Esophagus muscularis mucosa (tissue), 4 donors: ENCODE measurements around the gene ZNF594. TPM values are rescaled to one million over a fixed set of nuclear protein-coding genes. Genes with fewer than 3 reads are reported as not detected.
"Not testable (repeated sequence)": the region's sequence is repeated elsewhere in the genome, so short reads cannot be mapped to it uniquely, and the experiment has no call there.

ENCODE experiments used
- DNase-seq: peaks from one replicate; pipeline ENCODE4 v3.0.0-alpha.2; 2017; ENCODE audit errors: extremely low spot score
- H3K27ac ChIP-seq, 4 donors: fragments of 200-600 bp; sonication (generic); replicated peaks in 1 of 4; 1 replicate in 3 of 4; 2 replicates in 1 of 4; pipeline ENCODE4 v1.5.1; 2016 to 2019; ENCODE audit warnings: mild to moderate bottlenecking in 1 of 4
- H3K27me3 ChIP-seq, 4 donors: fragments of 200-600 bp; sonication (generic); one replicate each; pipeline versions ENCODE4 v1.5.1 to v1.6.0; 2016 to 2019
- H3K36me3 ChIP-seq, 4 donors: fragments of 200-600 bp; sonication (generic); one replicate each; pipeline ENCODE4 v1.5.1; 2016 to 2019
- H3K4me1 ChIP-seq, 4 donors: fragments of 200-600 bp; sonication (generic); one replicate each; pipeline ENCODE4 v1.5.1; 2016 to 2019
- H3K4me3 ChIP-seq, 4 donors: fragments of 200-600 bp; sonication (generic); 1 replicate in 2 of 4; 2 replicates in 2 of 4; pipeline ENCODE4 v1.5.1; 2016 to 2019; ENCODE audit warnings: mild to moderate bottlenecking in 4 of 4, moderate library complexity in 1 of 4
- H3K9me3 ChIP-seq, 4 donors: fragments of 200-600 bp; sonication (generic); 1 replicate in 3 of 4; 2 replicates in 1 of 4; pipeline ENCODE4 v1.5.1; 2016 to 2019
- EP300 ChIP-seq: sonication (generic); formaldehyde crosslinking; IDR thresholded peaks from one replicate; pipeline ENCODE4 v1.6.1; 2017; ENCODE audit warnings: antibody characterized with exemption
- POLR2A ChIP-seq: fragments of 450-650 bp; IDR thresholded peaks from one replicate; pipeline ENCODE4 v1.6.1; 2017; ENCODE audit warnings: antibody characterized with exemption, moderate library complexity, mild to moderate bottlenecking, low read depth
- POLR2AphosphoS5 ChIP-seq, 2 donors: sonication (generic); formaldehyde crosslinking; IDR thresholded peaks; one replicate each; pipeline ENCODE4 v1.6.1; 2017; ENCODE audit warnings: antibody characterized with exemption in 2 of 2
- WGBS: methylation state at CpG from one replicate; pipeline ENCODE4 v1.1.5; 2018; 5-methylcytosine and 5-hydroxymethylcytosine counted together
- intact Hi-C: fragments of 100-400 bp; cut with DNase I; formaldehyde crosslinking; loops from one replicate; pipeline ENCODE4 v1.15.1; 2023
- total RNA-seq, 4 donors: library from RNA; depleted of rRNA; stranded (reverse); fragments of >200 nt; gene quantifications; one replicate each; pipeline versions ENCODE4 v1.1.0 to v1.2.1, GENCODE V29; 2016
- TF ChIP-seq, protein P1 (sequence below), 3 experiments: fragments of 200-600 bp in 2 of 3; fragments of 450-650 bp in 1 of 3; sonication (generic) in 2 of 3; IDR thresholded peaks; one replicate each; pipeline ENCODE4 v1.5.1; 2017 to 2019; ENCODE audit warnings: antibody characterized with exemption in 3 of 3, mild to moderate bottlenecking in 2 of 3, moderate library complexity in 1 of 3

The ZNF594 gene
- total RNA-seq = 10 to 100 TPM in 2 of 4 donors, 1 to 10 TPM in 2; 7.5 to 13.3 (median 9.6) TPM

DNA sequence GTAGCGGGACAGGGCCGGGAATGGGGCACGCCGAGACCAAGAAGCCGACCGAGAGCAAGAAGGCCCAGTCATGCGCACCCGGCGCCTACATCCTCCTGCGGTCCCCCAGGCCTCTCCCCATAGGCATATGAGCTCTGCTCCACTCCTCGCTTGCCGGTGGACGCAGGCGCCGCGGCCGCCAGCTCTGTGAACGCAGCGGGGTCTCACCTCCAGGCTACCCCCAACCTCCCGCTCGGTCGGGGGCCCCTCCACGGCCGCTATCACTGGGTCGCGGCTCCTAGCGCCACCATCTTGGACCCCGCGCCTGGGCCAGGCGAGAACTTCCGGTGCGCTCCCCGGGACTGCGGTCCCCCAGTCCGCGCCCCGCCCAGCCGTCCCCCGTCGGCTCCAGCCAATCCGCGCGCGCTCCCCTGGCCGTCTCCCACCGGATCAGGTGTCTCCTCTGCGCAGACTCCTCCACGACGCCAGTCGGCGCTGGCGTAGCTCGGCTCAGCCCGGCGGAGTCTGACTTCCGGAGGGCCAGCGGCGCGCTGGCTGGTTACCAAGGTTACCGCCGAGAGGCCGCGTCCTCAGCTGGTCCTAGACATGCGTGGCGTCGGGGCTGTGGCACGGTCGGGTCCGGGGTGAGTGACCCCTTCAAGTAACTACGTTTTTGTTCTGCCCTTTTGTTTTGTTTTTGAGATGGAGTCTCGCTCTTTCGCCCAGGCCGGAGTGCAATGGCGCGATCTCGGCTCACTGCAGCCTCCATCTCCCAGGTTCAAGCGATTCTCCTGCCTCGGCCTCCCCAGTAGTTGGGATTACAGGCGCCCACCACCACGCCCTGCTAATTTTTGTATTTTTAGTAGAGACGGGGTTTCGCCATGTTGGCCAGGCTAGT lies at the start of gene ZNF594:
Gene ZNF594, minus strand, starts transcription at position 328 of the 877 bp plus-strand sequence. CDS start 7,612 bp downstream, outside the sequence.
- intact Hi-C loops = no loop called here
- Histone ChIP-seq H3K27ac (peak within 1 kb of the TSS; percentile 80 to 87 (median 82)), H3K4me3 (peak within 1 kb of the TSS; percentile 76 to 90 (median 80)), H3K4me1 (peaks cover 17 to 25% (median 22%) of the 10 kb centered on the region in 4 donors), H3K9me3 (peaks cover 0 to 31% (median 26%) of the 10 kb centered on the region in 4 donors), H3K36me3 (peaks cover 8 to 33% (median 14%) of the 10 kb centered on the region in 4 donors), H3K27me3 (no peaks in the 10 kb centered on the region)
- DNase-seq = peak; percentile 98
- TF ChIP-seq EP300 = no peak
- TF ChIP-seq, protein P1, sequence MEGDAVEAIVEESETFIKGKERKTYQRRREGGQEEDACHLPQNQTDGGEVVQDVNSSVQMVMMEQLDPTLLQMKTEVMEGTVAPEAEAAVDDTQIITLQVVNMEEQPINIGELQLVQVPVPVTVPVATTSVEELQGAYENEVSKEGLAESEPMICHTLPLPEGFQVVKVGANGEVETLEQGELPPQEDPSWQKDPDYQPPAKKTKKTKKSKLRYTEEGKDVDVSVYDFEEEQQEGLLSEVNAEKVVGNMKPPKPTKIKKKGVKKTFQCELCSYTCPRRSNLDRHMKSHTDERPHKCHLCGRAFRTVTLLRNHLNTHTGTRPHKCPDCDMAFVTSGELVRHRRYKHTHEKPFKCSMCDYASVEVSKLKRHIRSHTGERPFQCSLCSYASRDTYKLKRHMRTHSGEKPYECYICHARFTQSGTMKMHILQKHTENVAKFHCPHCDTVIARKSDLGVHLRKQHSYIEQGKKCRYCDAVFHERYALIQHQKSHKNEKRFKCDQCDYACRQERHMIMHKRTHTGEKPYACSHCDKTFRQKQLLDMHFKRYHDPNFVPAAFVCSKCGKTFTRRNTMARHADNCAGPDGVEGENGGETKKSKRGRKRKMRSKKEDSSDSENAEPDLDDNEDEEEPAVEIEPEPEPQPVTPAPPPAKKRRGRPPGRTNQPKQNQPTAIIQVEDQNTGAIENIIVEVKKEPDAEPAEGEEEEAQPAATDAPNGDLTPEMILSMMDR (IDR thresholded peaks at IDR 0.05) = peak; percentile 65 to 77 (median 74)
- peak; percentile 42 for TF ChIP-seq POLR2A
- peak; percentile 90 to 93 for TF ChIP-seq POLR2AphosphoS5 (IDR thresholded peaks at IDR 0.05)
- WGBS = 6% methylated on average over 29 of the region's 82 CpGs

DNA sequence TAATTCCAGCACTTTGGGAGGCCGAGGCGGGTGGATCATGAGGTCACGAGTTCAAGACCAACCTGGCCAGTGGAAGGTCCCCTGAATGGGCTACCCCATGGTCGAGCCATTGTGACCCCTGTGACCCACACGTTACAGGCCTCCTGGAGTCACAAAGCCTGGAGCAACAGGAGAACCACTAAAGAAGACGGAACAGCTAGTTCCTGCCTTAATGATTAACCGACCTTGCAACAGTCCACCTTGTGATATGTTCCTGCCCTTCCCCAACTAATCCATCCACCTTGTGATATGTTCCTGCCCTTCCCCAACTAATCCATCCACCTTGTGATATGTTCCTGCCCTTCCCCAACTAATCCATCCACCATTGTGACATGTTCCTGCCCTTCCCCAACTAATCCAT lies 48.1 kb upstream of the ZNF594 start:
- H3K27me3 ChIP-seq, H3K36me3 ChIP-seq, intact Hi-C loops, DNase-seq, H3K4me1 ChIP-seq, H3K9me3 ChIP-seq, H3K4me3 ChIP-seq, H3K27ac ChIP-seq: not testable (repeated sequence)
- 84% methylated on average over 7 of the region's 7 CpGs for WGBS

DNA sequence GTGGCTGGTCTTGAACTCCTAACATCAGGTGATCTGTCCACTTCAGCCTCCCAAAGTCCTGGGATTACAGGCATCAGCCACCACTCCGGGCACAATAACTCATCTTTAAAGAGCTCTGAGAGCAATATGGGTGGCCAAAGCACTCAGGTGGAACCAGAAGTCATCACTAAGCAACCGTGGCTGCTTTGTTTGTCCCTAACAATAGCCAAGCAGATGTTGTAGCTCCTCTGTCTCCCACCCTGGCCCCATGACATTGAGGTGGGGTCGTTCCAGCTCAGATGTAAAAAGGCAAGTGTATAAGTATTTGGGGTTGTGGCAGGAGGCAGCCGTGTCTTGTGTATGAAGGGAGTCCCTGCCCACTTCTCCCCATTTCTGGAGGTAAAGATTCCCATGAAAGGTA lies 46.7 kb upstream of the ZNF594 start:
- TF ChIP-seq POLR2AphosphoS5 (IDR thresholded peaks at IDR 0.05) (no peak), POLR2A (no peak), EP300 (no peak)
- TF ChIP-seq, protein P1 (IDR thresholded peaks at IDR 0.05) = no peak
- peaks cover 0 to 18% (median 5%) of the 10 kb centered on the region in 4 donors for H3K36me3 ChIP-seq
- DNase-seq = no peak
- H3K9me3 ChIP-seq = no peaks in the 10 kb centered on the region
- no peak overlapping the region for H3K4me3 ChIP-seq
- intact Hi-C loops = no loop called here
- 68% methylated on average over 4 of the region's 4 CpGs for WGBS
- no peak overlapping the region for H3K27ac ChIP-seq
- no peaks in the 10 kb centered on the region for H3K4me1 ChIP-seq
- no peaks in the 10 kb centered on the region for H3K27me3 ChIP-seq

DNA sequence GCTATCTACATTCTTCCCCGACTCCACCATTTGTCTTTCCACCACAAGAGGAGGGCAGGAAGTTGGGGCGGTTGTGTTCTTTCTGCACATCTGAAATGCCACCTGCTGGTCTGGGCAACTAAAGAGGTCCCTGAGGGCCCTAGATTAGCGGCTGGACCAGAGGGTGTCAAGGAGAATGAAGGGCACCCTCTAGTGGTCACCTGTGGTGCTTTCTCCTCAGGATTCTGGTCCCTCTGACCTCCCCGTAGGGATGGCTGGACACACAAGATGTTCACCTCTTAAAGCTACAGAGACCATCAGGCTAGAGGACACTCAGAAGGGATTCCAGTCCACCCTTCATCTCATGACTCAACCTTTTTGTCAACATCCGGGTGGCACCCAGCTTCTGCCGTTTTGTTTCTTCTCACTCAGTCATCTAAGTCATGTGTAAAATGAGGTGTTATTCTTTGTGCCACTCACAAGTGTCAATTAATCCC lies 45.9 kb upstream of the ZNF594 start:
- peaks cover 0 to 19% (median 5%) of the 10 kb centered on the region in 4 donors for H3K36me3 ChIP-seq
- 21% methylated on average over 6 of the region's 6 CpGs for WGBS
- no peaks in the 10 kb centered on the region for H3K27me3 ChIP-seq
- H3K4me3 ChIP-seq = no peak overlapping the region
- no peak for DNase-seq
- TF ChIP-seq POLR2A (no peak), POLR2AphosphoS5 (IDR thresholded peaks at IDR 0.05) (no peak), EP300 (no peak)
- TF ChIP-seq, protein P1 (IDR thresholded peaks at IDR 0.05) = peak; percentile 25 to 57 (median 44)
- no peaks in the 10 kb centered on the region for H3K4me1 ChIP-seq
- no peak overlapping the region for H3K27ac ChIP-seq
- H3K9me3 ChIP-seq = no peaks in the 10 kb centered on the region
- intact Hi-C loops = no loop called here

DNA sequence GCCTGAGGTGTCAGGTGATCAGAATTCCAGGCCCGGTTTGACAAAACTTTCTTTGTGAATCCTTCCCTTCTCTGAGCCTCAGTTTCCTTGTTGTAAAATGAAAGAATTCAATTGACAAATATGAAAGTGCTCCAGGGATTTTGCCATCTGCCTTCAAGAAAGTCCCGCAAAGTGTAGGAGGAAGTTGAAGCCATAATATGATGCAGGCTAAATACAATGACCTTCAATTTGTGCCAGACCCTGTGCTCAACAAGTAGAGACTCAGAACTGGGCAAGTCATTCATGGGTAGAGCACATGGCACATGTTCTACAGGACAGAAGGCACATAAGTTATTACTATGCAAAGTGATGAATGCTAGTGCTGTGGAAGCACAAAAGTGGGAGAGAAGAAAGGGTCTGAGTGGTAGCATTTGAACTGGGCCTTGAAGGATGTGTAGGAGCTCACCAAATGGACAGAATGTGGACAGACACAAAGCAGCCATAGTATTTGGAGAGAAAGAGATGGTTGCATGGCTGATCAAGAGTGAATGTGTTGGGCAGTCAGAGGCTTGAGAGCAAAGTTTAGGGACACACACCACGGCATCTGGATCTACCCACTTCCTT lies 45.4 kb upstream of the ZNF594 start:
- Histone ChIP-seq H3K4me3 (no peak overlapping the region), H3K27me3 (no peaks in the 10 kb centered on the region), H3K36me3 (peaks cover 0 to 21% (median 5%) of the 10 kb centered on the region in 4 donors), H3K27ac (no peak overlapping the region), H3K4me1 (no peaks in the 10 kb centered on the region), H3K9me3 (no peaks in the 10 kb centered on the region)
- TF ChIP-seq POLR2AphosphoS5 (IDR thresholded peaks at IDR 0.05) (no peak), POLR2A (no peak), EP300 (no peak)
- TF ChIP-seq, protein P1 (IDR thresholded peaks at IDR 0.05) = no peak
- DNase-seq = no peak
- intact Hi-C loops = no loop called here
- WGBS = 72% methylated on average over 3 of the region's 3 CpGs
